ENCODE results near the gene SASH3.

SASH3 gene

DNA sequence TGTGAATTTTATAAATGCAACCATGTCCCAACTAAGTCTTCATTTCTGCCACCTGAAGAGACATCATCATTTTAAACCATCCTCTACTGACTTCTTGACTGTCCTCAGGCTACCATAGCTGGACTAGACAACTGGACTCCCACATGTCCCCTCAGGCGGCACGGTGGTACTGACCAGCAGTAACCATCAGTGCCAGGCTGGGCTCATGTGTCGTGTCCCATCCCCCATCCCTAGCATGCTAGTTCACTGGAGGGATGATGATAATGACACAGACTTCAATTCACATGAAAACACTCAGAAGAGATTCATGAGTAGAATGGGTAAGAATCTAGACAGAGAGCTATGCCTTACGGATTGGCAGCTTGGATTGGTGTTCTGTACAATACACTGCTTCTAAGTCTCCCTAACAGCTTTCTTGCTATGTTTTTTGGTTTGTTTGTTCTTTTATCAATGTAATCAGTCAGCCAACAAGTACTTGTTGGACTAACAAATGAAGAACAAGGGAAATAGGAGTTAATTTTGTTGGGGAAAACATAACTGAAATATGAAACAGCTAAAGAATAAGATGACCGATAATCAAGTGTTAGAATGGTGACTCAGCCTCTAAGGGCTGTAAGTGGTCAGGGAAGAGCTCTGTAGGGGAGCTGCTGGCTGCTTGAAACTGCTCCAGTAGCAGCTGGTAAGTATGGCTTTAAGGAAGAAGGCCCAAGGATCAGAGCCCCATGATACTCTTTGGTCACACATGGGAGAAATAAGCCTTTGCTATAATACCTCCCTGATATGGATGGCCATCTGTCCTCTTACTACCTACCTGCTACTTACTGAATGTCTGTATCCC is 53.6 kb downstream of the SASH3 start:
- TF ChIP-seq, protein P1, sequence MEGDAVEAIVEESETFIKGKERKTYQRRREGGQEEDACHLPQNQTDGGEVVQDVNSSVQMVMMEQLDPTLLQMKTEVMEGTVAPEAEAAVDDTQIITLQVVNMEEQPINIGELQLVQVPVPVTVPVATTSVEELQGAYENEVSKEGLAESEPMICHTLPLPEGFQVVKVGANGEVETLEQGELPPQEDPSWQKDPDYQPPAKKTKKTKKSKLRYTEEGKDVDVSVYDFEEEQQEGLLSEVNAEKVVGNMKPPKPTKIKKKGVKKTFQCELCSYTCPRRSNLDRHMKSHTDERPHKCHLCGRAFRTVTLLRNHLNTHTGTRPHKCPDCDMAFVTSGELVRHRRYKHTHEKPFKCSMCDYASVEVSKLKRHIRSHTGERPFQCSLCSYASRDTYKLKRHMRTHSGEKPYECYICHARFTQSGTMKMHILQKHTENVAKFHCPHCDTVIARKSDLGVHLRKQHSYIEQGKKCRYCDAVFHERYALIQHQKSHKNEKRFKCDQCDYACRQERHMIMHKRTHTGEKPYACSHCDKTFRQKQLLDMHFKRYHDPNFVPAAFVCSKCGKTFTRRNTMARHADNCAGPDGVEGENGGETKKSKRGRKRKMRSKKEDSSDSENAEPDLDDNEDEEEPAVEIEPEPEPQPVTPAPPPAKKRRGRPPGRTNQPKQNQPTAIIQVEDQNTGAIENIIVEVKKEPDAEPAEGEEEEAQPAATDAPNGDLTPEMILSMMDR (IDR thresholded peaks at IDR 0.05; ENCODE audit: borderline replicate concordance, extremely low read depth, low read length, poor library complexity, severe bottlenecking): no peak
- no peak for TF ChIP-seq EZH2 (IDR thresholded peaks at IDR 0.05; ENCODE audit: borderline replicate concordance, low read depth, low read length, severe bottlenecking)
- Histone ChIP-seq H3K27me3 (ENCODE audit: insufficient read depth, low read length, poor library complexity) (no peaks in the 10 kb centered on the region), H2AFZ (ENCODE audit: low read depth, low read length) (no peak overlapping the region), H3K4me1 (ENCODE audit: insufficient read depth, low read length) (no peaks in the 10 kb centered on the region), H4K20me1 (ENCODE audit: insufficient read depth, low read length) (no peaks in the 10 kb centered on the region), H3K27ac (ENCODE audit: low read length) (no peak overlapping the region), H3K79me2 (ENCODE audit: insufficient read depth, low read length) (no peaks in the 10 kb centered on the region), H3K4me3 (ENCODE audit: low read depth in 1 of 2, low read length in 2 of 2) (no peak overlapping the region), H3K9ac (ENCODE audit: low read depth, low read length) (no peak overlapping the region), H3K36me3 (ENCODE audit: insufficient read depth, low read length) (peaks cover 8% of the 10 kb centered on the region; the same call in 1 of the 2 replicates), H3K4me2 (ENCODE audit: insufficient read depth, low read length) (no peak overlapping the region), H3K9me3 (ENCODE audit: insufficient read depth, low read length, severe bottlenecking) (no peaks in the 10 kb centered on the region)
- DNase-seq (no peak), ATAC-seq (ENCODE audit: insufficient read depth, low read depth) (no peak)

DNA sequence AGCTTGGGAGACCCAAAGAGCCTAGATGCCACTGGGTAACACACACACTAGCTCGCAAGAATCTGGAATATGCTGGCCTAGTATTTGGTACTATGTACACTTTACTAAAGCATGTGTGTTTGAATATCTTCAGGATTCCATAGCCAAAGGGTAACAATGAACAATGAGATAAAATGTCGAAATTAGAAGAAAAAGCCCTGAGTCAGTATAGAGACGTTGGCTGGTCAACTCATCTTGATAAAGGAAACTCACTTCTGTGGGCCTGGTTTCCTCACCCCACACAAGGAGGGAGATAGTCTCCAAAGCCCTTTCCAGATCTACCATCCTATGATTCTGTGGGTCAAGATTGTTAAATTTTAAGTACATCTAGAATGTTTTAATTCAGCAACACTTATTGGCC is 57.1 kb downstream of the SASH3 start:
- 0 out of 2 replicates have a peak, but pooled peaks cover 3% of the 10 kb centered on the region for H3K36me3 ChIP-seq (ENCODE audit: insufficient read depth, low read length)
- no peaks in the 10 kb centered on the region for H3K79me2 ChIP-seq (ENCODE audit: insufficient read depth, low read length)
- H3K4me2 ChIP-seq (ENCODE audit: insufficient read depth, low read length): no peak overlapping the region
- H3K4me3 ChIP-seq (ENCODE audit: low read depth in 1 of 2, low read length in 2 of 2): no peak overlapping the region
- H3K9me3 ChIP-seq (ENCODE audit: insufficient read depth, low read length, severe bottlenecking): no peaks in the 10 kb centered on the region
- H3K4me1 ChIP-seq (ENCODE audit: insufficient read depth, low read length): peaks cover 3% of the 10 kb centered on the region; the same call in 1 of the 2 replicates
- no peaks in the 10 kb centered on the region for H3K27me3 ChIP-seq (ENCODE audit: insufficient read depth, low read length, poor library complexity)
- H3K9ac ChIP-seq (ENCODE audit: low read depth, low read length): no peak overlapping the region
- ATAC-seq (ENCODE audit: insufficient read depth, low read depth): no peak
- no peak overlapping the region for H3K27ac ChIP-seq (ENCODE audit: low read length)
- no peaks in the 10 kb centered on the region for H4K20me1 ChIP-seq (ENCODE audit: insufficient read depth, low read length)
- TF ChIP-seq, protein P1 (IDR thresholded peaks at IDR 0.05; ENCODE audit: borderline replicate concordance, extremely low read depth, low read length, poor library complexity, severe bottlenecking): no peak
- no peak for TF ChIP-seq EZH2 (IDR thresholded peaks at IDR 0.05; ENCODE audit: borderline replicate concordance, low read depth, low read length, severe bottlenecking)
- DNase-seq: no peak
- no peak overlapping the region for H2AFZ ChIP-seq (ENCODE audit: low read depth, low read length)

DNA sequence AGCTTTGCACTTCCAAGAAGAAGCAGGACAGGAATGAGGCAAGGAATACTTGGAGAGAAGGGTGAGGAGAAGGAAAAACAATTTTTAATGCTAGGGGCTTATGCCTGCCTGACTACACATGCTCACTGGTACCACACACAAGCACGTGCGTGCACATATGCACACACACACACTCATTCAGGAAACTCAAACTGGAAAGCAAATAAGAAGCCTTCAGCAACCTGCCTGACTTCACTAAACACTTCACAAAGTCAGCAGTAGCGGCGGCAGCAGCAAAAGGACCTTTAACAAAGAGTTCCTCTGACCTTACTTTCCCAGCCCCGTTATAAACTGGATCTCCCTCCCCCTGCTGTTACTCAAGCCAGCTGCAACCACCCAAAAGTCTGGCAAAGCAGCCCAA is 60.6 kb downstream of the SASH3 start:
- H3K9me3 ChIP-seq (ENCODE audit: insufficient read depth, low read length, severe bottlenecking): no peaks in the 10 kb centered on the region
- H3K36me3 ChIP-seq (ENCODE audit: insufficient read depth, low read length): no peaks in the 10 kb centered on the region
- H3K4me1 ChIP-seq (ENCODE audit: insufficient read depth, low read length): peaks cover 21% of the 10 kb centered on the region
- no peaks in the 10 kb centered on the region for H4K20me1 ChIP-seq (ENCODE audit: insufficient read depth, low read length)
- DNase-seq (no peak), ATAC-seq (ENCODE audit: insufficient read depth, low read depth) (no peak)
- no peak overlapping the region for H3K9ac ChIP-seq (ENCODE audit: low read depth, low read length)
- H3K4me3 ChIP-seq (ENCODE audit: low read depth in 1 of 2, low read length in 2 of 2): no peak overlapping the region
- no peaks in the 10 kb centered on the region for H3K27me3 ChIP-seq (ENCODE audit: insufficient read depth, low read length, poor library complexity)
- H3K4me2 ChIP-seq (ENCODE audit: insufficient read depth, low read length): no peak overlapping the region; the same call in 1 of the 2 replicates
- H3K79me2 ChIP-seq (ENCODE audit: insufficient read depth, low read length): no peaks in the 10 kb centered on the region
- H3K27ac ChIP-seq (ENCODE audit: low read length): no peak overlapping the region
- no peak for TF ChIP-seq EZH2 (IDR thresholded peaks at IDR 0.05; ENCODE audit: borderline replicate concordance, low read depth, low read length, severe bottlenecking)
- TF ChIP-seq, protein P1 (IDR thresholded peaks at IDR 0.05; ENCODE audit: borderline replicate concordance, extremely low read depth, low read length, poor library complexity, severe bottlenecking): no peak
- no peak overlapping the region for H2AFZ ChIP-seq (ENCODE audit: low read depth, low read length)

Measured in DND-41 (cell line).